Breast epithelium (tissue), 4 donors: ENCODE measurements around the gene ZC3H4. TPM values are rescaled to one million over a fixed set of nuclear protein-coding genes. Genes with fewer than 3 reads are reported as not detected.

Experiments used
- DNase-seq, 2 donors: peaks; one replicate each; pipeline ENCODE4 v3.0.0-alpha.2; 2019; ENCODE audit warnings: low spot score in 2 of 2
- H3K27ac ChIP-seq, 2 donors: fragments of 200-600 bp; sonication (generic) in 1 of 2; one replicate each; pipeline ENCODE4 v1.5.1; 2016 to 2019; ENCODE audit warnings: mild to moderate bottlenecking in 1 of 2
- H3K27me3 ChIP-seq, 2 donors: fragments of 200-600 bp; sonication (generic) in 1 of 2; one replicate each; pipeline versions ENCODE4 v1.5.1 to v1.6.0; 2017 to 2019; ENCODE audit warnings: control low read depth in 1 of 2, mild to moderate bottlenecking in 1 of 2
- H3K36me3 ChIP-seq: fragments of 200-600 bp; one replicate; pipeline ENCODE4 v1.5.1; 2019
- H3K4me1 ChIP-seq, 2 donors: fragments of 200-600 bp; sonication (generic); one replicate each; pipeline ENCODE4 v1.5.1; 2016 to 2019; ENCODE audit warnings: control low read depth in 1 of 2
- H3K4me3 ChIP-seq, 3 donors: fragments of 200-600 bp; sonication (generic); 1 replicate in 2 of 3; 2 replicates in 1 of 3; pipeline ENCODE4 v1.5.1; 2016 to 2019; ENCODE audit warnings: mild to moderate bottlenecking in 3 of 3, moderate library complexity in 2 of 3
- H3K9me3 ChIP-seq, 2 donors: fragments of 200-600 bp; sonication (generic) in 1 of 2; one replicate each; pipeline ENCODE4 v1.5.1; 2016 to 2019; ENCODE audit warnings: control low read depth in 1 of 2
- CTCF ChIP-seq, 3 donors: fragments of 450-650 bp; IDR thresholded peaks; one replicate each; pipeline ENCODE4 v1.5.1; 2016 to 2017; ENCODE audit warnings: antibody characterized with exemption in 3 of 3, mild to moderate bottlenecking in 3 of 3, moderate library complexity in 3 of 3
- POLR2A ChIP-seq: fragments of 450-650 bp; IDR thresholded peaks from one replicate; pipeline ENCODE4 v1.6.1; 2016; ENCODE audit warnings: antibody characterized with exemption, mild to moderate bottlenecking, moderate library complexity
- POLR2AphosphoS5 ChIP-seq, 3 donors: sonication (generic); formaldehyde crosslinking; IDR thresholded peaks; one replicate each; pipeline ENCODE4 v1.6.1; 2017; ENCODE audit warnings: antibody characterized with exemption in 3 of 3
- intact Hi-C: fragments of 100-400 bp; cut with DNase I; formaldehyde crosslinking; loops from one replicate; pipeline ENCODE4 v1.15.1; 2023; ENCODE audit warnings: low total_unique reads
- total RNA-seq, 3 donors: library from RNA; depleted of rRNA; stranded (reverse); fragments of >200 nt; gene quantifications; one replicate each; pipeline ENCODE4 v1.1.0, GENCODE V29; 2016

ZC3H4 gene
- total RNA-seq, 3 donors from 2014 or later = 17.7 to 23.4 (median 19.5) TPM

GRCh38 chr19:47022541-47023447 lies 90.8 kb downstream of the ZC3H4 start:
- no peak for DNase-seq
- intact Hi-C loops = no loop called here
- no peak for TF ChIP-seq POLR2AphosphoS5 (IDR thresholded peaks at IDR 0.05)
- no peak for TF ChIP-seq CTCF (IDR thresholded peaks at IDR 0.05)
- TF ChIP-seq POLR2A = no peak
- H3K27me3 ChIP-seq = peaks cover 14 to 58% of the 10 kb centered on the region in 2 donors
- no peak overlapping the region for H3K27ac ChIP-seq
- H3K4me3 ChIP-seq = no peak overlapping the region
- peaks cover 0 to 5% of the 10 kb centered on the region in 2 donors for H3K9me3 ChIP-seq
- peaks cover 11 to 18% of the 10 kb centered on the region in 2 donors for H3K4me1 ChIP-seq
- H3K36me3 ChIP-seq = no peaks in the 10 kb centered on the region

GRCh38 chr19:47022140-47022536 lies 91.4 kb downstream of the ZC3H4 start:
- no peak for DNase-seq
- no peak overlapping the region for H3K27ac ChIP-seq
- H3K4me3 ChIP-seq = no peak overlapping the region
- peaks cover 11 to 18% of the 10 kb centered on the region in 2 donors for H3K4me1 ChIP-seq
- no peaks in the 10 kb centered on the region for H3K36me3 ChIP-seq
- H3K9me3 ChIP-seq = peaks cover 0 to 5% of the 10 kb centered on the region in 2 donors
- peaks cover 14 to 55% of the 10 kb centered on the region in 2 donors for H3K27me3 ChIP-seq
- intact Hi-C loops = no loop called here
- TF ChIP-seq POLR2AphosphoS5 (IDR thresholded peaks at IDR 0.05) = no peak
- TF ChIP-seq CTCF (IDR thresholded peaks at IDR 0.05) = no peak
- no peak for TF ChIP-seq POLR2A

GRCh38 chr19:47021536-47022139 lies 91.9 kb downstream of the ZC3H4 start:
- TF ChIP-seq POLR2AphosphoS5 (IDR thresholded peaks at IDR 0.05) = no peak
- TF ChIP-seq CTCF (IDR thresholded peaks at IDR 0.05) = no peak
- no peak for TF ChIP-seq POLR2A
- Histone ChIP-seq H3K36me3 (no peaks in the 10 kb centered on the region), H3K9me3 (peaks cover 0 to 5% of the 10 kb centered on the region in 2 donors), H3K4me1 (peaks cover 11 to 18% of the 10 kb centered on the region in 2 donors), H3K4me3 (peak overlapping the region in 2 of 3 donors; percentile 39 to 65), H3K27ac (no peak overlapping the region), H3K27me3 (peaks cover 14 to 52% of the 10 kb centered on the region in 2 donors)
- no peak for DNase-seq
- intact Hi-C loops = no loop called here

- peaks cover 0 to under 1% of the 10 kb centered on the region in 2 donors for H3K9me3 ChIP-seq
- TF ChIP-seq CTCF (IDR thresholded peaks at IDR 0.05) = no peak
- no peak for TF ChIP-seq POLR2AphosphoS5 (IDR thresholded peaks at IDR 0.05)
- no peak for TF ChIP-seq POLR2A
- H3K4me3 ChIP-seq = peak overlapping the region; percentile 11 to 65 (median 39)
- H3K36me3 ChIP-seq = no peaks in the 10 kb centered on the region
- intact Hi-C loops = no loop called here
- H3K4me1 ChIP-seq = peaks cover 11 to 18% of the 10 kb centered on the region in 2 donors
- no peak overlapping the region for H3K27ac ChIP-seq
- H3K27me3 ChIP-seq = peaks cover 14 to 48% of the 10 kb centered on the region in 2 donors
- DNase-seq = no peak
Measured at GRCh38 chr19:47020992-47021496, 92.5 kb downstream of the ZC3H4 start.
